Esophagus muscularis mucosa (tissue), 4 donors: ENCODE measurements around the gene NBAS.

Experiments used
- EP300 ChIP-seq: sonication (generic); formaldehyde crosslinking; IDR thresholded peaks from one replicate; pipeline ENCODE4 v1.6.1; 2017; ENCODE audit warnings: antibody characterized with exemption
- POLR2A ChIP-seq: fragments of 450-650 bp; IDR thresholded peaks from one replicate; pipeline ENCODE4 v1.6.1; 2017; ENCODE audit warnings: antibody characterized with exemption, moderate library complexity, mild to moderate bottlenecking, low read depth
- POLR2AphosphoS5 ChIP-seq, 2 donors: sonication (generic); formaldehyde crosslinking; IDR thresholded peaks; one replicate each; pipeline ENCODE4 v1.6.1; 2017; ENCODE audit warnings: antibody characterized with exemption in 2 of 2
- TF ChIP-seq, protein P1 (sequence below), 3 experiments: fragments of 200-600 bp in 2 of 3; fragments of 450-650 bp in 1 of 3; sonication (generic) in 2 of 3; IDR thresholded peaks; one replicate each; pipeline ENCODE4 v1.5.1; 2017 to 2019; ENCODE audit warnings: antibody characterized with exemption in 3 of 3, mild to moderate bottlenecking in 2 of 3, moderate library complexity in 1 of 3

DNA sequence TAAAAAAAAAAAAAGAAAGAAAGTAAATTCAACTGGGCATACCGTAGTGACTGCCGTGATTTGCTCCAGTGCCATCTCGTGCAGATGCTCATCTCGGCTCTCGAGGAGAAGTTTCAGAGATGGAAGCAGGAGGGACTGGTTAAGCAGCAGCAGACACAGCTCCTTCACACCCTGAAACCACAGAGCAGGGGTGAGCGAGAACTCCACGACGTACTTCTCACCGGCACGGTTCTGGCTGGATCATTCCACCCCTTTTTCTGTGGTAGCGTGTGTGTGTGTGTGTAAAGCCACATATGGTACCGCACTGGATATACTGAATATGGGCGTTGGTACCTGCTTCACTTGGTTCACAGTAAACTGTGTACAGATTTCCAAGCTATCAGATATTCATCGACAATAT, 382.2 kb downstream of the NBAS start:
- TF ChIP-seq EP300 (no peak), POLR2AphosphoS5 (IDR thresholded peaks at IDR 0.05) (no peak), POLR2A (no peak)
- TF ChIP-seq, protein P1, sequence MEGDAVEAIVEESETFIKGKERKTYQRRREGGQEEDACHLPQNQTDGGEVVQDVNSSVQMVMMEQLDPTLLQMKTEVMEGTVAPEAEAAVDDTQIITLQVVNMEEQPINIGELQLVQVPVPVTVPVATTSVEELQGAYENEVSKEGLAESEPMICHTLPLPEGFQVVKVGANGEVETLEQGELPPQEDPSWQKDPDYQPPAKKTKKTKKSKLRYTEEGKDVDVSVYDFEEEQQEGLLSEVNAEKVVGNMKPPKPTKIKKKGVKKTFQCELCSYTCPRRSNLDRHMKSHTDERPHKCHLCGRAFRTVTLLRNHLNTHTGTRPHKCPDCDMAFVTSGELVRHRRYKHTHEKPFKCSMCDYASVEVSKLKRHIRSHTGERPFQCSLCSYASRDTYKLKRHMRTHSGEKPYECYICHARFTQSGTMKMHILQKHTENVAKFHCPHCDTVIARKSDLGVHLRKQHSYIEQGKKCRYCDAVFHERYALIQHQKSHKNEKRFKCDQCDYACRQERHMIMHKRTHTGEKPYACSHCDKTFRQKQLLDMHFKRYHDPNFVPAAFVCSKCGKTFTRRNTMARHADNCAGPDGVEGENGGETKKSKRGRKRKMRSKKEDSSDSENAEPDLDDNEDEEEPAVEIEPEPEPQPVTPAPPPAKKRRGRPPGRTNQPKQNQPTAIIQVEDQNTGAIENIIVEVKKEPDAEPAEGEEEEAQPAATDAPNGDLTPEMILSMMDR (IDR thresholded peaks at IDR 0.05), result no peak
